ENCODE data around the gene ITGA1.

Gene ITGA1

DNA sequence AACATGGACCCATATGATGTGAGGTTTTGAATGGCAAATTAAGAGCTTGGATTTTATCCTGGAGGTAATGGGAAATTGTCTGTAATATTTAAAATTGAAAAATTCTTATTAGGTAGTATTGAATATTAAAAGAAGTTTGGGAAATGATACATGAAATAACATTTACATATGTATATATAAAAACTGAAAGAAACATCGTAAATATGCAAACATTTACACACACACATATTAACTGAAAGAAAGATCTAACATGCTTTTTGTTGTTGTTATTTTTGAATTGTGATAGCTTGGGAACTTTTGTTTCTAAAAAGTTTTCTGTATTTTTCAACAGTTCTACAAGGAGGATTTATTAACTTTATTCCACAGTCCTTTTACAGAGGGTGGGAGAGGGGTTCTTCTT lies 118.6 kb downstream of the ITGA1 start:
- DNase-seq: no peak

DNA sequence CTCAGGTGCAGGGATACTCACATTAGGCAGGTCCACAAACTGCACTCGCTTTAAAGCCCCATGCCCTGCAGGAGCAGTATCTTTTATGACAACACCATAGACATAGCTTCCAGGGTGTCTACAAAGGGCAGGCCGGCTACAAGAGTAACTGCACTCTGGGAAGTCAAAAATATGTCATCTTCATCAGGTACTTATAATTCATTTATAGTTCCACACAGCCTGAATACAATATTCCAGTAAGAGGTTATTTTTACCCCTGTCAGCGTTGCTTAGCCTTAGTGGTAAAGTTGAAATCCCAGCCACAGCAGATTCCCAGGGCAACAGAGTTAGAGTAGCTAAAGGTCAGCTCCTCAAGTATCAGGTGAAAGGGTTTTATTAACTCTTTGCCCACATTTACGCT lies 119.1 kb downstream of the ITGA1 start:
- DNase-seq: no peak

DNA sequence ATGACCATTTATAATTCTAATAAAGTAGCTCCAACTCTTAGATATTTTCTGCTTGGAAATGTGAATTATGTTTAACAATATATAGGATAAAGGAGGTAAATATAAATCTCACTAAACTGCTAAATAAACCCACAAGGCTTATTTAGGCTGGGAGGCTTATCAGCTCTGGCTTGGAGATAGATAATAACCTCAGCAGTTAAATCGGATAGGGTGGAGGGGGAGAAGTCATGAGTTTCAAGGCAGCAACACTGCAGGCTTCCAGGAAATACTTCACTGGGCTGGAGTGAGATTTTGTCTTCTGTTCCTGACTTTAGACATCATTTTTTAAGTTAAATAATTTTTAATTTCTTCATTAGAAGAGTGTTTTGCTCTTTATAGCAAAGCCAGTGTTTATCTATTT lies 121.5 kb downstream of the ITGA1 start:
- no peak for DNase-seq

DNA sequence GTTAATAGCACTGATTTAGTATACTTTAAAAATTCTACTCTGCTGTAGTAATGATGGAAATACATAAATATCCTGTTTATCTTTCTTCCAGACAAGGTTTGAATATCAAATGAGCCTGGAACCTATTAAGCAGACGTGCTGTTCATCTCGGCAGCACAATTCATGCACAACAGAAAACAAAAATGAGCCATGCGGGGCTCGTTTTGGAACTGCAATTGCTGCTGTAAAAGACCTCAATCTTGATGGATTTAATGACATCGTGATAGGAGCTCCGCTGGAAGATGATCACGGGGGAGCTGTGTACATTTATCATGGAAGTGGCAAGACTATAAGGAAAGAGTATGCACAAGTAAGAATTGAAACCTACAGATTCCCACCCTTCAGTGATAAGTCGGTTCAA lies 122.4 kb downstream of the ITGA1 start:
- DNase-seq: no peak

DNA sequence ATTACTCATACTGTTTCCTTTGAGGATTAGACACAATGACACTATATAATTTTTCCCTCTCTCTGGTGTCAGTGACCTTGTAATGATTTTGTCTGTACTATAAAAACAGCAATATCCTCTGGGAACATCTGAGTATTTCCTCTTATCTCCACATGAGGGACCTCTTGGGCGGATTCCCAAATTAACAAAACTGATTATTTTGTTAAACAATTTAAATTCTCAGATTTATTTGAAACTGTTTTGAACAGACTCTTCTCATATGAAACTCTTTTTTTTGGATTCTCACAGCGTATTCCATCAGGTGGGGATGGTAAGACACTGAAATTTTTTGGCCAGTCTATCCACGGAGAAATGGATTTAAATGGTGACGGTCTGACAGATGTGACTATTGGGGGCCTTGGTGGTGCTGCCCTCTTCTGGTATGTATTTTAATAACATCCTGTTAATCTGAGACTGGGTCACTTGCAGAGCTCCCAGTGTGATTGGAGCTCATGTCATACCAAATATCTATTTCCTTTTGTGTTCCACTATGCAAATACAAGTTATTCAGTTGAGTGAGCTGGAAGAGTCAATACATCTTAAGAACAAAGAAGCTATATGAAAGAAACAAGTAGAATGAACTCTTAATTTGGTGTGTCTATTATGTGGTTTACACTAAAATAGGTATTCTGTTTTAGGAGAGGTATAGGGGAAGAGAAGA lies 127.6 kb downstream of the ITGA1 start:
- DNase-seq: peak; percentile 73

DNA sequence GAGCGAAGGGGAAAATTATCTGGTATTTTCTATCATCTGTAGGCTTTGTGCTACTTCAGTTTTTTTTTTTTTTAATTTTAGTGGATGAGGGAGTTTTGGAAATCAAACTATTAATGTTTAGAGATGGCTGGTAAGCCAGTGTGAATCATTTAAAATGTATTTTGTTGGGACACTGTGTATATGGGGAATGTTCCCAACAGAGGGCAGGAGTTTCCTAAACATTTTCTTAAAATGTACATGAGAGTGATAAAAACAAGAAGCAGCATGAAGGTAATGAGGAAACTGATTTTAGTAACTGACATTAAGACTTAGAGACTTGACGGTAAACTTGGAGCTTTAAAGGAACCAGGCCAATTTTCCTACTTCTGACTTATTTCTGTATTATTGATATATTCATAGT lies 133.2 kb downstream of the ITGA1 start:
- no peak for DNase-seq

DNA sequence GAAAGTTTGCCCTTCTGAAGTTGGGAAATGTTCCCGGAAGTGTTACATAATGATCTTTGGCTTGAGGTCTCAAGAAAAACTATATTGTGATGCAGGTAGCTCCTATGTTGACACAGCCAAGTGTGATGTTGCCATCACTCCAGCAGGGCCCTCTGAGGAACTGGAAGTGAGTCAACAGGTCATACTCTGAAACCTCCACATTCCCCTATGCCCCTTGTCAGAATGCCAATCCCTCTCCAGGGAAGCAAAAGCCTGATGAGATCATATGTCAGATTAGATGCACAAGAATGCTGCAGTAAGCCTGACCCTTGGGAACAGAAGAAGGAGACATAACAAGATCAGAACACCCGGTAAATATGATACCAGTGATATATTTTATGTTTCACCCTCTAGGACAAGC lies 134.7 kb downstream of the ITGA1 start:
- DNase-seq: no peak

DNA sequence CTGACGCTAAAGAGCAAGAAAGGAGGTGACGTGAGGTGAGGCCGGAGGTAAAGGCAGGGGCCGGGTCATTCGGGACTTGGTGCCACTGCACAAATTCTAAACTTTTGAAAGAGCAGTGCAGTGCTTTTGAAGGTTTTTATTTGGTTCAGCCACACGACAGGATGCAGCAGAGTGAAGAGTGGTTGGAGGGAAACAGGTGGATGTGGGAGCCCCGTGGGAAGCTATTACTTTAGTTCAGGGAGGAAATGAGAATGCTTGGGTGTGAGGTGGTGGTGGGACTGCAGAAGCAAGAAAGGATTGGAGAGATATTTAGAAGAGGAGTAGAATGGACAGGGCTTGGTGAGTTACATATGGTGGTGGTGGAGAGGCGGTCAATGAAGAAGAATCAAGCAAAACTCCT lies 136.7 kb downstream of the ITGA1 start:
- DNase-seq: no peak

DNA sequence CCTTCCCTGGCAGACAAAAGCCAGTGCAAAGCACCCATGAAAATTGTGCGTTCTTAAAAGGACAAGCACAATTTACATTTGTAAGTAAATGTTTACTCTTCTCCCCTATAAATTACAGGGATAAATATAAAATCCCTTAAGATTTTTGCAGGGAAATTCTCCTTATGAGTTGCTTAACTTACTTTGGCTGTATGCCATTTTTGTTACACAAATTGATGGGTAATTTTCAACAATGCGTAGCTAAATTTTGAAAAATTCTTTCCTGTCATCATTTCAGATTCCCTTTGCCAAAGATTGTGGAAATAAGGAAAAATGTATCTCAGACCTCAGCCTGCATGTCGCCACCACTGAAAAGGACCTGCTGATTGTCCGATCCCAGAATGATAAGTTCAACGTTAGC lies 137.3 kb downstream of the ITGA1 start:
- DNase-seq: no peak

DNA sequence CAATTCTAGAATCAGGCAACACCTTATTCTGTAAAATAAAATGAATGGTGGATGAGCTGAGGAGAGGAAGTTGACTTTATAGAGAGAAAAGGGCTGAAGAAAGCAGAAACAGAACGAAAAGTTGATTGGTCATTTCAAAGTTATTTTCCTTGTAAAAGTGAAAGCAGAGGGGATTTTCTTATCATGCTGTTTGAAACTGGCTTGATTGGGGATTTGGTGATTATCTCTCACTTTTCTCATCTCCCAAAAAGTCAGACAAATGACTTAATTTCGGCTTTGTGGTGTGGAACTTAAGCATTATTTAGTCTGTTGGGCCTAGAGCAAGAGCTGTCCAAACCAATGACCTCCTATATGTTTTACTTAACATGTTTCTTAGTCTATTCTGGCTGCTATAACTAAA lies 141.0 kb downstream of the ITGA1 start:
- no peak for DNase-seq

DNA sequence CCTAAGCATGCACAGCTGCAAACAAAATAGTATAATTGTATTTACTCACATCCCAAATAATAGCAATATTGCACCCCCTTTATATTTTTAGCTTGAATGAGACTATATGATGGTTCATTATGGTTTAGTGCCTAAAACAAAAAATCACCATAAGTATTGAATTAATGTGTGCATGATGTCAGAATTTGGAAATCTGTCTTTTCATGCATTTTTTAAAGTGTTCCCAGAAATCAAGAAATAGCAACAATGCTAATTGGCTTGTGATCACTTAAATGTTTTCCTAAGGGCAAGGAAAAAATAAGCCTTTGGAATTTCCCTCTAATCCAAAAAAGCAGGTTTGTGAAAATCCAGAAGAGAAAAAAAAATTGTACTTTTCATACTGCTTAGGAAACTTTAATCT lies 150.5 kb downstream of the ITGA1 start:
- DNase-seq: no peak

DNA sequence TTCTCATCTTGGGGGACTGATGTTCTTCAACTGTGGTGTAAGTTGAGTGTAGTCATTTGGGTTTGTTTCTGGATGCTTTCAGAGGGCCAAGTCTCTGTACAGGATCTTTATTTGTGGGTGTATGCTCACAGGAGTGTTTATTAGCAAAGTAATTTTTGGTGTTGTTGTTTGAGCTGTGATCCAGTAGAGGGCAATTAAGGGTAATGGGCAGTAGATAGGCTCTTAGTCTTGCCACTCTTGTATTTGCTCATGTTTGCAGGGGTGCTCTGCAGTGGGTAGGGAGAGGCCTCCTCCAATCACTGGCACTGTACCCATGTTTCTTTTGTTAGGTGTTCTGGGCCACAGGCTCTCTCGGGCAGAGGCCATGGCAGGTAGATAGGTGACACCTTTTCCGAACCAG lies 155.6 kb downstream of the ITGA1 start:
- no peak for DNase-seq

DNA sequence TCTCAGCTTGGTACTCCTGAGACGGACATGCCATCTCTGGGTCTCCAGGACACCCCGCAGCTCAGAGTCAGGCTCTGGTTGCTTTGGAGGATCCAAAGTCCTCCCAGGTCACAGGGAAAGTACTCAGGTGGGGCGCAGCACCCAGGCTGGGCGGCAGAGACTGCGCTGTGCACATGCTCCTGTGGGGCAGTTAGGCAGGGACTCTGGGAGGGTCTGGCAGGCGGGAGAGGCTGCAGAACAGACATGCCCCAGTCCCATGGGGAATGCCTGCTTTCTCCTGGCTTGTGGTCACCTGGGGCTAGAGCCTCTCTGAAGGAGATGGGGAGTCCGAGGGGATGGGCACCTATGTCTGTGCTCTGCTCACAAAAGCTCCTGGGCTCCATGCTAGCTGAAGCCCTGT lies 156.1 kb downstream of the ITGA1 start:
- DNase-seq: no peak

DNA sequence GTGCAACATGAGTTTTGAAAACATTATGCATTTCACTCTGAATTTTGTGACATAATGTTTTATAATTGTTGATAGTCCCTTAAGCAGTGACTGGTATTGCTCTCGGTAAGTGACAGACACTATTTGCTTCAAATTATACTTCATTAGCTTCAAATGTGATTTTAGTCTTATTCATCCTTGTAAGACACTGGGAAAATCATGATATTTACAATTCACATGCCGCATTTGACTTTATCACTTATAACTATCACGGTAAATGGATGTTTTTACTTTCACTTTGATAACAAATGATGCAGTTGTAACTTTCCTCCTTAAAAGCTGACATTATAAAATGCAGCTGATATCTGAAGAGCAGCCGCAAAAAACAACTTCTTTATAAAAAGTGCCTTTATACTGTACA lies 157.3 kb downstream of the ITGA1 start:
- no peak for DNase-seq

DNA sequence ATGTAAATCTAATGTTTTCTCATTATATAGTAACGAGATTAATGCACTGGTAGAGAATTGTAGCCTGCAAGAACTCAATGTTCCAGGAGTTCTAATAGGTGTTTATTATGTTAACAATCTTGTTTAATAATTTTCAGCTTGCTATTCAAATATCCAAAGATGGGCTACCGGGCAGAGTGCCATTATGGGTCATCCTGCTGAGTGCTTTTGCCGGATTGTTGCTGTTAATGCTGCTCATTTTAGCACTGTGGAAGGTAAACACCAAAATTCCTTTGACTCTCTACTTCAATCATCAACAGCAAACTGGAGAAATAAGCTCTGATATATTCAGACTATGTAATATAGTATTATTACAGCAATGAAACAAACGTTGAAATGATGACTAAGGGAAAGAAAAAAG lies 159.5 kb downstream of the ITGA1 start:
- DNase-seq: no peak

DNA sequence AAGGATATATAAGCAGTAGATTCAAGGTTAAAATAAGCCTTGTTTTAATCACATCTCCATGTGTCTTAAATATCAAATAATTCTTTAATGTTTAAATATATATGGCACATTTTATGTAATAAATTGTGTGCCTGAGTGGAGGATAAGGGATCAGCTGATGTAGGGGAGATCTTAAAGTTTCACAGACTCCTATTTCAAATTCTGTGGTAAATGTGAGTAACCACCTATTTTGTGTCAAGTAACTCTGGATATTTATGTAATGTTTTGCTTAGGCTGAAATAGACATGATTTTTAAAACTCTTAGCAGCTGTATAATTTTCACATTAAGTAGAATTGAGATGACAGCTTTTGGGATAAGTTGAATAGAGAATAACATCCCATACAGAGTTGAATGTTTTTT lies 160.1 kb downstream of the ITGA1 start:
- no peak for DNase-seq

DNA sequence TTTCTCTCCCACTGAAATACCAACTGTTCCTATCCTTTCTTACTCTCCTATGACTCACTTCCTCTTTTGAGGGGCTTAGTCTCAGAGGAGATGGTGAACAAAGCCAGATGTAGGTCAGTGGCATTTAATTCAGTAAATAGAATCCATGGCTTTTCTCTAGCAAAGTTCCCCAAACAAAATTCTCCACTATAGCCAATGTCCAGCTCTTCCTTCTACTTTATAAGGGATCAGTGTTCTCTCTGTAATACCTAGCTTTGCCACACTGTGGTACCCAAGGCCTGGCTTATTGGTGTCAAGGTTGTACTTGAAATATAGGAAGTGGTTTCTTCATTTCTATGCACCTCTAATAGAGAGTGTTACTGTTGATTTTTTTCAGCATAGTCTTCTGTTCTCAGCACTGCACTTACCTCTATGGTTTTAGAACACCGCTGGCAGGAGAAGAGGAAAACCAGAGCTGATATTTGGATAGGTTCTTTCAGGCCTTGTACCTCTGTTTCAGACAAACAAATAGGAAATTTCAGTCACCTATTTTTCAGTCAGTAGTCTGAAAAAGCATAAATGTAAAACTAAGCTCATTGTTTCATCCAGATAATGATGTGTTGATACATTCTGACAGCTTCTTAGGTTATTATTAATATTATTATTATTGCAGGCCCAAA lies 160.8 kb downstream of the ITGA1 start:
- peak; percentile 50 for DNase-seq

DNA sequence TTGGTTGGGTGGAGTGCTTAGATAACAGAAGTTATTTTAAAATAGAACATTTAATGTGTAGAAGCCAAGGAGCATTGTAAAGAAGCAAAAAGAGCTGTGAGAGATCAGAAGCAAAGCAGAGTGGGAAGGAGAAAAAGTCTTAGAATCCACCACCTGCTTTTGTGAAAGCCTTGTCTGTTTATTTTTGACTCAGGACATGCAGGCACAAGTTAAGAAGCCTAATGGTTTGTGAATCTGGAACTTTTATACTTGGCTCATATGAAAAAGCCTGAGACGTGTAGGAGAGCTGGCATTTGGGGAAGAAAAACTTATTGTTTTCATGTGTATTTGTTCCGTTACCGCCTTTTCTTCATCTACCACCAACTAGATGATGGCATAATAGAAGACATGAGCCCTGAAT lies 163.0 kb downstream of the ITGA1 start:
- no peak for DNase-seq

DNA sequence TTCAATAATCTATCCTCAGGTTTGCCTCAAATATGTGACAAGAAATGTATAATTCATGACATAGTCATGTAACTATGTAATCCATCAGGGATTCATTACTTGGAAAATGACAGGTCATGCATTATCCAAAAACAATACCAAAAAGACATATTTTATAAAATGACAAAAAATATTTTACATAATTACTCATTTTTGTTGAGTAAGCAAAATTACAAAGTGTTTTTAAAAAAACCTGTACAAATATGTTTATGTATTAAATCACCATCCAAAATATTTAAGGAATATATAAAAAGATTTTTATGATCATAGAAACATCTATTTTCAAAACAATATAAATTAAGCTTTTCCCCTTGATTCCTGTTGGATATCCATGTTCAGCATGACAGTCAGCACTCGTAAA lies 164.8 kb downstream of the ITGA1 start:
- no peak for DNase-seq

DNA sequence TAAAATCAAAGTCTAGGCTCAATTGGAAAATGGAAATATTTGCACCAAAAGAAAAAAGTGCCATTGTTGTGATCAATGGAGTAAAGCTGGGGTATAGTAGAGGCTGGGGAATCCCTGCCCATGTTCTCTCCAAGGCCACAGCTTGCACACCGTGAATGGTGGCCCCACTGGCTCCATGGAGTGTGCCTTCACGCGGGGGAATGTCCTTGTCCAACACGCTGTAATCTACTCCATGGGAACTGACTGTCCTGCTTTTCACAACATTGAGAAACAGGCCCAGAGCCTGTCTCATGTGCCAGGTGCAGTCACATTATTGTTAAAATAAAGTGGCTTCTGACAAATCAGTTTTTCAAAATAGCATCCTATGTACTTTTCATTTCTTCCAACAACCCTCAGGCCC lies 168.3 kb downstream of the ITGA1 start:
- no peak for DNase-seq

DNA sequence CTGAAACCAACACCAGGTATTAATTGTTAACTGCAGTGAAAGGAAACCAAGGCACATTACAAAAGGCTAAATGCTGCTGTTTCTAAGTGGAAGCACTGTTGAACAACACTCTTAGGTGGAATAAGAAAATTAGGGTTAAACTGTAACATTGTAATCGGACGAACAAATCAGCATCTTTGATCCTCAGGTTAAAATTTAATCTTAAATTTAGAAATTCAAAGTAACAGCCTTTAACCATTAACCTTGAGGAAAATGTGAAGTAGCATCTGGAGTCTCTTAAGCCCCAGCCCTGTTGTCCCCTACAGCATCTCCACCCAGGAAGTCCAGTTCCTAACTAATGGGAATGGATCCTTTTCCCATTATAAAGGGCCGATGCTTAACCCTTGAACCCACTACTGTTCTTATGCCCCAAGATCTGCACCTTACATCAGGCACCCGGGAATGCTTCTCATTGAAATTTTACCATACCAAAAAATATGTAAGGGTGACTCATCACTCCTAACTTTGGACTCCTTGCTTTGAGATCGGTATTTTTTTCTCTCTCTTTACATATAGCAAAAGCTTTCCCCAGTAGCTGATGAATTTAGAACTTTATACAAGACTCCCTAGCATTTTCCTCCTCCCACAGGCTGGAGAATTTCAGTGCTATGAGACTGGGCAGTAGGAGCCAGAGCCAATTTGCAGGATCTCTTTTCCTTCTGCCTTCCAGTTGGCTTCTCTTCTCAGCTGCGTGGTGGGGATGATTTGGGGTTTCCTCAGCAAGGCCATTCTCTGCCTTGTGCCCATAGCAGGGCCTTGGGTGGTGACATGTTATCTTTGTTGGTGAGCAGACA lies 169.4 kb downstream of the ITGA1 start:
- no peak for DNase-seq

DNA sequence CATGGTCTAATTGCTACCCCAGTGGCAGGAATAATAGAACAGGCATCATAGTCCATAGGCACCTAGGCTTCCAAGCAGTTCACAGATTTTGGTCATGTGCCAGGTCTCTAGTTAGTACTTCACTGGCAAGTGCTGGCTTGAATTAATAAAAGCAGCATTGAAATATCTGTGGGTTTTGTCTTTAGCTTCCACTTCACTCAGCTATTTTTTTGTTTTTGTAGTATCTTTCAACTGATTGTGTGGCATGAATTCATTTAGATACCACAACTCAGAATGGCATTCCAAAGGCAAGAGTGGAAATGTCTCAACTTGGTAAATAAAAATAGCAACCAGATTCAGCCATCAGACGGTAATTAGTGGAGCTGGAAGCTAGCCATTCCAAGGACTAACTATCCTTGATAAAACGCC lies 173.6 kb downstream of the ITGA1 start:
- no peak for DNase-seq

DNA sequence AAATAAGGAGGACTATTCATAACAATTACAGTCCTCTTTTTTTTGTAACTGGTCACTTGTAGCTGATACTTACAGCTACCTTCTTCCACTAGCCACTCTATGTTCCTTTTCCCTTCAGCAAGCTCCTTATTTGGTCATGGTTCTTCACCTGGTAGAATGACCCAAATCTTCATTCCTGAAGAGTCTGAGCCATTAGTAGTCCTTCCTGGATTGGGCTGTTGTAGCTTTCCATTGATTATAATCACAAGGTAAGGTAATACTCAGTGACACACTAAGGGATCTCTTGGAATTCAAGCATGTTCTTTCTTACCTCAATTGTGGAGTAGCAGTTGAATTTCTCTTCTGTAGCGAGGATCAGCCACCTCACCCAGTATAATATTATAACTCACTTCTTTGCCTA lies 175.9 kb downstream of the ITGA1 start:
- no peak for DNase-seq

DNA sequence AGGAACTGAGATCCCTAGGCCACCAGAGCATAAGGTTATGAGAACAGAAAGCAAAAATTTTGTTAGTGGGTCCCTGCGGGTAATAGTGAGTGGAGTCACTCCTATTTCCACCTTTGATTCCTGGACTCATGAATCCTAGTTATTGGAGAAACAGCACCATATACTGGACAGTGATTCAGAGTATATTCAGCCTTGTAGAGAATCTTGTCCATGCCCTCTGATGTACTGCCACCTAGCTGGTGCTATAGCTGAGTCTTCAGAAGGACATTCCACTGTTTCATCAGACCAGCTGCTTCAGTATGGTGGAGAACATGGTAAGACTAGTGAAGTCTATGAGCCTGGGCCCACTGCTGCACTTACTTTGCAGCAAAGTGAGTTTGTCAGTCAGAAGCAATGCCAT lies 176.4 kb downstream of the ITGA1 start:
- DNase-seq: no peak

Measured in retina (tissue), 1 donor.